ENCODE results near the gene CD99L2.

The CD99L2 gene

GRCh38 chrX:150842198-150842685 is 56.2 kb downstream of the CD99L2 start:
- no peak overlapping the region for H3K4me2 ChIP-seq (ENCODE audit: insufficient read depth, low read length, poor library complexity, severe bottlenecking)
- H3K9me3 ChIP-seq (replicated peaks in 1 of 2; ENCODE audit: control insufficient read depth in 2 of 2, insufficient read depth in 1 of 2, low read depth in 1 of 2, low read length in 2 of 2): no peaks in the 10 kb centered on the region
- H3K18ac ChIP-seq (ENCODE audit: low read length): no peak overlapping the region
- no peak overlapping the region for H4K8ac ChIP-seq (ENCODE audit: low read depth, low read length)
- H3K4me3 ChIP-seq (ENCODE audit: low read length in 2 of 2): no peak overlapping the region
- peaks cover 0 to 6% of the 10 kb centered on the region in 2 donors for H3K4me1 ChIP-seq (ENCODE audit: control insufficient read depth in 2 of 2, insufficient read depth in 1 of 2, low read depth in 1 of 2, low read length in 2 of 2)
- no peaks in the 10 kb centered on the region for H3K36me3 ChIP-seq (replicated peaks in 1 of 2; ENCODE audit: control insufficient read depth in 2 of 2, insufficient read depth in 2 of 2, low read length in 2 of 2)
- H3K79me1 ChIP-seq (ENCODE audit: low read depth, low read length): no peaks in the 10 kb centered on the region
- H2BK5ac ChIP-seq (ENCODE audit: low read length): no peak overlapping the region
- DNase-seq (ENCODE audit: low spot score): no peak
- no peak overlapping the region for H2BK12ac ChIP-seq (ENCODE audit: low read length)
- H3K27ac ChIP-seq (replicated peaks; ENCODE audit: low read length): no peak overlapping the region
- H3K23ac ChIP-seq (ENCODE audit: low read depth, low read length, poor library complexity): no peak overlapping the region
- H3K4ac ChIP-seq (ENCODE audit: low read length): no peak overlapping the region
- no peaks in the 10 kb centered on the region for H3K27me3 ChIP-seq (ENCODE audit: control insufficient read depth in 3 of 3, insufficient read depth in 3 of 3, low read depth in 1 of 3, low read length in 3 of 3)
- no peak overlapping the region for H3K9ac ChIP-seq (ENCODE audit: low read depth, low read length, poor library complexity)
- no peak overlapping the region for H2AFZ ChIP-seq (ENCODE audit: low read length)
- H4K91ac ChIP-seq (ENCODE audit: low read depth, low read length, poor library complexity): no peak overlapping the region
- no peak overlapping the region for H2BK15ac ChIP-seq (ENCODE audit: low read length)
- H3K14ac ChIP-seq (ENCODE audit: low read length): no peak overlapping the region
- WGBS, 2 donors (ENCODE audit: extremely low coverage in 2 of 2, insufficient read length in 2 of 2, insufficient replicate concordance in 1 of 2): no CpG with 5 or more reads among the region's 2 CpGs
- no peak overlapping the region for H2BK120ac ChIP-seq (ENCODE audit: low read depth, low read length)
- no peak overlapping the region for H2AK5ac ChIP-seq (ENCODE audit: low read depth, low read length)

GRCh38 chrX:150841456-150842197 is 56.8 kb downstream of the CD99L2 start:
- Histone ChIP-seq H2BK120ac (ENCODE audit: low read depth, low read length) (no peak overlapping the region), H3K4ac (ENCODE audit: low read length) (no peak overlapping the region), H2AFZ (ENCODE audit: low read length) (no peak overlapping the region), H3K27ac (replicated peaks; ENCODE audit: low read length) (no peak overlapping the region), H3K79me1 (ENCODE audit: low read depth, low read length) (no peaks in the 10 kb centered on the region), H3K9me3 (replicated peaks in 1 of 2; ENCODE audit: control insufficient read depth in 2 of 2, insufficient read depth in 1 of 2, low read depth in 1 of 2, low read length in 2 of 2) (no peaks in the 10 kb centered on the region), H3K18ac (ENCODE audit: low read length) (no peak overlapping the region), H2AK5ac (ENCODE audit: low read depth, low read length) (no peak overlapping the region), H2BK12ac (ENCODE audit: low read length) (no peak overlapping the region), H2BK5ac (ENCODE audit: low read length) (no peak overlapping the region), H4K91ac (ENCODE audit: low read depth, low read length, poor library complexity) (no peak overlapping the region), H3K4me3 (ENCODE audit: low read length in 2 of 2) (no peak overlapping the region), H3K9ac (ENCODE audit: low read depth, low read length, poor library complexity) (no peak overlapping the region), H3K14ac (ENCODE audit: low read length) (no peak overlapping the region), H2BK15ac (ENCODE audit: low read length) (no peak overlapping the region), H3K4me2 (ENCODE audit: insufficient read depth, low read length, poor library complexity, severe bottlenecking) (no peak overlapping the region), H3K23ac (ENCODE audit: low read depth, low read length, poor library complexity) (no peak overlapping the region), H3K36me3 (replicated peaks in 1 of 2; ENCODE audit: control insufficient read depth in 2 of 2, insufficient read depth in 2 of 2, low read length in 2 of 2) (no peaks in the 10 kb centered on the region), H3K27me3 (ENCODE audit: control insufficient read depth in 3 of 3, insufficient read depth in 3 of 3, low read depth in 1 of 3, low read length in 3 of 3) (no peaks in the 10 kb centered on the region), H3K4me1 (ENCODE audit: control insufficient read depth in 2 of 2, insufficient read depth in 1 of 2, low read depth in 1 of 2, low read length in 2 of 2) (peaks cover 0 to 6% of the 10 kb centered on the region in 2 donors), H4K8ac (ENCODE audit: low read depth, low read length) (no peak overlapping the region)
- DNase-seq (ENCODE audit: low spot score): no peak
- no CpG with 5 or more reads among the region's 6 CpGs for WGBS, 2 donors (ENCODE audit: extremely low coverage in 2 of 2, insufficient read length in 2 of 2, insufficient replicate concordance in 1 of 2)

- H2AK5ac ChIP-seq (ENCODE audit: low read depth, low read length): no peak overlapping the region
- no peak overlapping the region for H3K4ac ChIP-seq (ENCODE audit: low read length)
- WGBS, 2 donors (ENCODE audit: extremely low coverage in 2 of 2, insufficient read length in 2 of 2, insufficient replicate concordance in 1 of 2): no CpG with 5 or more reads among the region's 4 CpGs
- no peak overlapping the region for H2BK12ac ChIP-seq (ENCODE audit: low read length)
- DNase-seq (ENCODE audit: low spot score): no peak
- no peak overlapping the region for H3K4me3 ChIP-seq (ENCODE audit: low read length in 2 of 2)
- H3K9me3 ChIP-seq (replicated peaks in 1 of 2; ENCODE audit: control insufficient read depth in 2 of 2, insufficient read depth in 1 of 2, low read depth in 1 of 2, low read length in 2 of 2): peaks cover 0 to 6% of the 10 kb centered on the region in 2 donors
- no peaks in the 10 kb centered on the region for H3K79me1 ChIP-seq (ENCODE audit: low read depth, low read length)
- H3K36me3 ChIP-seq (replicated peaks in 1 of 2; ENCODE audit: control insufficient read depth in 2 of 2, insufficient read depth in 2 of 2, low read length in 2 of 2): no peaks in the 10 kb centered on the region
- no peak overlapping the region for H2BK5ac ChIP-seq (ENCODE audit: low read length)
- no peak overlapping the region for H4K8ac ChIP-seq (ENCODE audit: low read depth, low read length)
- H3K27ac ChIP-seq (replicated peaks; ENCODE audit: low read length): no peak overlapping the region
- H3K27me3 ChIP-seq (ENCODE audit: control insufficient read depth in 3 of 3, insufficient read depth in 3 of 3, low read depth in 1 of 3, low read length in 3 of 3): no peaks in the 10 kb centered on the region
- H3K4me2 ChIP-seq (ENCODE audit: insufficient read depth, low read length, poor library complexity, severe bottlenecking): no peak overlapping the region
- peaks cover 0 to 6% of the 10 kb centered on the region in 2 donors for H3K4me1 ChIP-seq (ENCODE audit: control insufficient read depth in 2 of 2, insufficient read depth in 1 of 2, low read depth in 1 of 2, low read length in 2 of 2)
- H2BK15ac ChIP-seq (ENCODE audit: low read length): no peak overlapping the region
- H3K18ac ChIP-seq (ENCODE audit: low read length): no peak overlapping the region
- no peak overlapping the region for H3K23ac ChIP-seq (ENCODE audit: low read depth, low read length, poor library complexity)
- H2BK120ac ChIP-seq (ENCODE audit: low read depth, low read length): no peak overlapping the region
- no peak overlapping the region for H3K14ac ChIP-seq (ENCODE audit: low read length)
- no peak overlapping the region for H3K9ac ChIP-seq (ENCODE audit: low read depth, low read length, poor library complexity)
- H4K91ac ChIP-seq (ENCODE audit: low read depth, low read length, poor library complexity): no peak overlapping the region
- H2AFZ ChIP-seq (ENCODE audit: low read length): no peak overlapping the region
These were observed 60.6 kb downstream of the CD99L2 start for GRCh38 chrX:150837845-150838244.

GRCh38 chrX:150834695-150835094 is 63.8 kb downstream of the CD99L2 start:
- no peak overlapping the region for H4K8ac ChIP-seq (ENCODE audit: low read depth, low read length)
- H2AFZ ChIP-seq (ENCODE audit: low read length): no peak overlapping the region
- H3K27ac ChIP-seq (replicated peaks; ENCODE audit: low read length): no peak overlapping the region
- WGBS, 2 donors (ENCODE audit: extremely low coverage in 2 of 2, insufficient read length in 2 of 2, insufficient replicate concordance in 1 of 2): no CpG with 5 or more reads among the region's 1 CpG
- no peak overlapping the region for H4K91ac ChIP-seq (ENCODE audit: low read depth, low read length, poor library complexity)
- H3K4me2 ChIP-seq (ENCODE audit: insufficient read depth, low read length, poor library complexity, severe bottlenecking): no peak overlapping the region
- H3K79me1 ChIP-seq (ENCODE audit: low read depth, low read length): no peaks in the 10 kb centered on the region
- H3K4ac ChIP-seq (ENCODE audit: low read length): no peak overlapping the region
- no peak for DNase-seq (ENCODE audit: low spot score)
- no peak overlapping the region for H3K14ac ChIP-seq (ENCODE audit: low read length)
- H3K27me3 ChIP-seq (ENCODE audit: control insufficient read depth in 3 of 3, insufficient read depth in 3 of 3, low read depth in 1 of 3, low read length in 3 of 3): no peaks in the 10 kb centered on the region
- H3K23ac ChIP-seq (ENCODE audit: low read depth, low read length, poor library complexity): no peak overlapping the region
- no peak overlapping the region for H3K9ac ChIP-seq (ENCODE audit: low read depth, low read length, poor library complexity)
- H3K4me3 ChIP-seq (ENCODE audit: low read length in 2 of 2): no peak overlapping the region
- no peak overlapping the region for H2BK120ac ChIP-seq (ENCODE audit: low read depth, low read length)
- no peak overlapping the region for H3K18ac ChIP-seq (ENCODE audit: low read length)
- no peak overlapping the region for H2AK5ac ChIP-seq (ENCODE audit: low read depth, low read length)
- no peak overlapping the region for H2BK12ac ChIP-seq (ENCODE audit: low read length)
- H2BK15ac ChIP-seq (ENCODE audit: low read length): no peak overlapping the region
- no peaks in the 10 kb centered on the region for H3K36me3 ChIP-seq (replicated peaks in 1 of 2; ENCODE audit: control insufficient read depth in 2 of 2, insufficient read depth in 2 of 2, low read length in 2 of 2)
- no peaks in the 10 kb centered on the region for H3K4me1 ChIP-seq (ENCODE audit: control insufficient read depth in 2 of 2, insufficient read depth in 1 of 2, low read depth in 1 of 2, low read length in 2 of 2)
- H3K9me3 ChIP-seq (replicated peaks in 1 of 2; ENCODE audit: control insufficient read depth in 2 of 2, insufficient read depth in 1 of 2, low read depth in 1 of 2, low read length in 2 of 2): peaks cover 0 to 6% of the 10 kb centered on the region in 2 donors
- no peak overlapping the region for H2BK5ac ChIP-seq (ENCODE audit: low read length)

Measured in neuronal stem cell (in vitro differentiated cells).